GM18868 (cell line): ENCODE data around the gene AMIGO1.
"Not testable (repeated sequence)": the region's sequence is repeated elsewhere in the genome, so short reads cannot be mapped to it uniquely, and the experiment has no call there.

Experiments used
- ATAC-seq: cut with Tn5 transposase; IDR thresholded peaks from one replicate; pipeline ENCODE4 v1.9.1; 2021; ENCODE audit warnings: mild to moderate bottlenecking, moderate library complexity; ENCODE audit not compliant: unreplicated experiment

AMIGO1 gene

DNA sequence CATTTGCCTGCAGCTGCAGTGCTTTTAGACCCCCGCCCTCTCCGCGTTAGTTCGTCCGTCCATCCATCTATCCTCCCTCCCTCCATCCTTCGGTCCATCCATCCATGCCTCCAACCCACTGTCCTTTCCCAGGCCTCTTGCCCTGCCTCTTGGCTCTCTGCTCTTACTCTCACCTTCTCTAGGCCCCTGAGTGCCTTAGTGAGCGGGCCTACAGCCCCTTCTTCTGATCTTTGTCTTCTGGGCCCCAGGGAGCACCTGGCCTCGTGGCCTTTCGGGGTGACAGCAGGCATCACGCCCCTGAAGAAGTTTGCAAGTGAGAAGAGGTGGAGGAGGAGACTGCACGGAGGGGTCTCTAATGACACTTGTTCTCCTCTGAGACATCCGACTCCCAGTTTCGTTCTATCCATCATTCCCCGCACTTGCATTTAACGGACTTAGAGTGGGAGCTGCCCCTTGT is 25.0 kb downstream of the AMIGO1 start:
- no peak for ATAC-seq

DNA sequence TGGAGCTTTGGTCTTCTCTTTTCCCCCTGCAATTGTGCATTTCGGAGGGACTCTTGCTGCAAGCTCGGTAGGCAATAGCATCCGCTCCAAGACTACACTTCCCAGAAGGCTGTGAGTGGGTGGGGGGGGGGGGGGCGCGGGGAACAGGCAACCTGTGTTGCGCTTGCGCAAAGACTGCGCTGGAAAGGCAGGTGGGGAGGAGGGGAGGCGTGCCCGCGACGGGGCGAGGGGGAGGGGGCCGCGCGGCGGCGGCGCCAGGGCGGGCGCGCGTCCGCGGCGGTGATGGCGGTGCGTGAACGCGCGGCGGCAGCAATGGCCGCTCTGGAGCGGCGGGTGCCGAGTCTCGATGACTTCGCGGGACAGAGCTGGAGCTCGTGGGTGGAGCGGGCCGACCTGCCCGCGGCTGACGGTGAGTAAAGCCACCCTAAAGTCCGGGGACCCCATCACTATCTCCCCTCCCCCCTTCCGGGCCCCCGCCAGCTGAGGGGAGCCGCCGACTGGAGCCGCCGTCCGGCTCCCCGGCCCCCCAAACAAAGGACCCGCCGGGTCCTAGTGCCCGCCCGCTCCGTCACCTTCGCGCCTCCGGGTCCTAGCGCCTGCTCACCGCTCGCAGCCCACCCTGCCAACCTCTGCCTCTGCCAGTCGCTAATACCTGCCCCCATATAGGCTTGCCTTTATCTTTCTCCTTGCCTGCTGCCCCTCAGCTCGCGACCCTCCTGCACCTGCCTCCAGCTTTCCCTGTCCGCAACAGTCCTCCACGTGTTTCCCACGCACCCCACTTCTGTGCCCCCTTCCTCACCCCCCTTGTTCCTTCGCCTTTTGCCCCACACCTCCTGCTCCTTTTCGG is 25.6 kb downstream of the AMIGO1 start, which contains the start of gene ATXN7L2:
Gene ATXN7L2 (plus strand): TSS at position 234 of the 847 bp plus-strand sequence. CDS start 49 bp downstream, at position 283.
- peak; percentile 81 for ATAC-seq

DNA sequence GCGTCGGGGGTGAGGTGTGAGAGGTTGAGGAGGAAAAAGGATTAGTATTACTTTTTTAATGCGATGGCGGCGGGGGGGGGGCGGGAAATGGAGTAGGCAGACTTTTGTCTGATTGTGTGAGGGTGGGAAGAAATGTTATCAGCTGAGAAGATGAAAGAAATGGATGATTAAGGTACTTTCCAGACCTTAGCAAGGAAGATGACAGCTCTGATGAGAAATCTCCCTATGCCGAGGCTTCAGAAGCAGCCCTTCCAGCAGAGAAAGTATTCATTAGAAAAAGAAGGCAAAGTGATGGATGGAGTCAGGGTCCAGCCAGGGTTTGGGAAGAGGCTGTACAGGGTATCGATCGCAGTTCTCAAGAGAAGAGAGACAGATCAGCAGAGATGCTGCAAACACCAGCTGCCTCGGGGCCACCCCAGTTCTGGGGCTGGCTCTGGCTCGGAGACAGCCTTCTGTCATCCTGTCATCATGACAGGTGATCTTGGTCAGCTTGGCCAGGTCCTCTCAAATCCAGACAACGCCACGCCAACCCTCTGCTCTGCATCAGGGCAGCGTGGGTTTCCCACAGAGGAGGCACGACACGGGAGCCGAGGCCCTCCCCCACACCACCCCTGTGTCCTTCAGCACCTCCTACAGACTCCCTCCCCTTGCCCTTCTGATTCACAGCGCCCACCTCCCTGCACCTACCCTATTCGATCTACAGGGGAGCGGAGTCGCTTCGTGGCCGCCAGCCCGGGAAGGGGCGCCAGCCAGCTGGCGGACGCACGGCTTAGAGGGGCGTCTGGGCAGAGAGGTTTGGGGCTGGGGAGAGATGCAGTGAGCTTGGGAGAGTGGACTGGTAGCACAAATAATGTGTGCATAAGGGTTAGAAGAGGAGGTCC is 26.5 kb downstream of the AMIGO1 start:
- peak; percentile 26 for ATAC-seq

DNA sequence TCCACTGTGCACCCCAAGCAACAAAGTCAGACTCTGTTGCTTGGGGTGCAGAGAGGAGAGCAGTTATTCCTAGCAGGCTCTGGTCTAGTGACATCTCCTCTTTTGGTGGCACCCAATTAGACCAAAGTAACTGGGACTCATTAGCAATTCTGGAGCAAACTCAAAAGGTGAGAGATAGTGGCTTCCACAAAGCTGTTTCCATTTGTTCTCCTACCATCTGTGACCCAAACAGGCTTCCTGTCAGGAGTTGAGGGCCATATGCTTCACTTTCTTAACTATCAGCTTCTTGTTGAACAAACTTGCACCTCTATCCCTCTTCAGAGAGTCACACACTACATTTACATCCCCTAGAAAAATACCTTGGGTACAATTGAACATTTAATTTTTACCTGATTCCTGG is 27.3 kb downstream of the AMIGO1 start:
- ATAC-seq = no peak

DNA sequence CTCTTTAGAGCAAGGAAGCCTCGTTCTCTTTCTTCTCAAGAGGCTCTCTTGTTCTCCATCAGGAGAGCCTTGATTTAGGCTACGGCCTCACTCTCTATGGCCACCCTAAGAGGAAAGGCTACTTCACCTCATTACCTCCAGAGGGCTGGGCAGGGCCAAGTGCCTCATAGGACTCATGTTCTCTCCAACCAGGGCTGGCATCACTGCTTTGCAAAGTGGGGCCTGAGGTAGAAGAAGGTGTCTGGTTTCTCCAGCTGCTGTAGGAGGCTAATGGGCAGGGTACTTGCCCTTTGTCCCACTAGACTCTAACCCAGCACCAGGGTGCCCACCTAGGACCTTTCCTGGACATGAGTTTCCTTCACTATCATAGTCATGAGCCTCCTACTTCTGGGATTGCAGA is 27.9 kb downstream of the AMIGO1 start:
- ATAC-seq = no peak

DNA sequence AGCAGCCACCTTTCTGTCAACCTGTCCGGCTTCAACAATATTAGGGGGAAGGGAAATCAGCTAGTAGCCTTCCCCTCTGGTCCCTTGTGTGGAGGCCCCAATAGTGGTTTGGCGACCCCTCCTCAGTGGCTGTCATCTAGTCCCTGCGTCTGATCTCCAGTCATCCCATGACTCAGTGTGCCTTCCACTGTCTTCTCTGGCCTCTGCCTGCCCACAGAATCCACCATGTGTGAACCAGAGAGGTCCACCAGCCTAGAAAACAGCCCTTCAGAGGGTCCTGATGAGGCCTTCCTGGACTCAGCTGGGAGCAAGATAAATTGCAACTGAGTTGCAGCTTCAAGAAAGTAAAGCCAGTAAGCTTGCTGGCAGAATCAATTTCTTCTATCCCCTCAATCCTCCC is 29.6 kb downstream of the AMIGO1 start:
- ATAC-seq = no peak

DNA sequence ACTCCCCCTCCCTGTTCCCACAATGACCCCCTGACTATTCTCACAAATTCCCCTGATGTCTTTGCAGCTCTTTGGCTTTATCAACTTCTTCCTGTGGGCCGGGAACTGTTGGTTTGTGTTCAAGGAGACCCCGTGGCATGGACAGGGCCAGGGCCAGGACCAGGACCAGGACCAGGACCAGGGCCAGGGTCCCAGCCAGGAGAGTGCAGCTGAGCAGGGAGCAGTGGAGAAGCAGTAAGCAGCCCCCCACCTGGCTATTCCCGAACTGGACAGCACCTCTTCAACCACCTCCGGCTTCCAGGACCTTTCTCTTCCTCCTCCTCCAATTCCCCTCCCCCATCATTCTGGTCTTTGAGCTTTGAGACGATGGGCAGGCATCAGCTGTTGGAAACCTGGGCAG is 30.2 kb downstream of the AMIGO1 start:
- ATAC-seq = no peak

DNA sequence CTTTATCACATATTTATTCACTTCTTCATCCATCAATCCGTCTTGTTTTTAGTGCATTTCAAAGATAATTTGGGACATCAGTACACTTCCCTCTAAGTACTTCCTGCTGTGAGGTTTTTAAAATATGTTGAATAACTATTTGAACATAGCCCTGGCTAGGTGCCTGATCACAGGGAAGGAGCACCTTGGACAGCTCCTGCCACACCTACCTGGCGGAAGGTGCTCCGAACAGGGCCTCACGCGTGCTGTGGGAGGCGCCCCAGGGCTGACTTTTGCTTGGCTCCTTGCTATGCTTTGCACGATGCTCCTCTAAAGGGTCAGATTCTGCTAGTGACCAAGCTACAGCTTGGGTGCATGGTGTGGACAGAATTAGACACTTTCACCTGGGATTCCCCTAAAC is 30.7 kb downstream of the AMIGO1 start:
- ATAC-seq = no peak

DNA sequence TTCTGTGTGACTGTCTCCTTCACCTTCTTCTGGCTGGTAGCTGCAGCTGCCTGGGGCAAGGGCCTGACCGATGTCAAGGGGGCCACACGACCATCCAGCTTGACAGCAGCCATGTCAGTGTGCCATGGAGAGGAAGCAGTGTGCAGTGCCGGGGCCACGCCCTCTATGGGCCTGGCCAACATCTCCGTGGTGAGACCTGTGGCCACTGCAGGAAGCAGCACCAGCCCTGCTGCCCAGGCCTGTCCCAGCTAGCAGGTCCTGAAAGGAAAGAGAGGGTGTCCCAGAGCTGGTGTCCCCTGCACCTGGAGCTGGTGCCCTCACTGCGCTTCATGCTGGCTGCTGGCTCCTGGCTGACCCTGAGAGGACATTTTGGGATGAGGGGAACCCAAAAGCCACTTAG is 31.7 kb downstream of the AMIGO1 start:
- no peak for ATAC-seq

DNA sequence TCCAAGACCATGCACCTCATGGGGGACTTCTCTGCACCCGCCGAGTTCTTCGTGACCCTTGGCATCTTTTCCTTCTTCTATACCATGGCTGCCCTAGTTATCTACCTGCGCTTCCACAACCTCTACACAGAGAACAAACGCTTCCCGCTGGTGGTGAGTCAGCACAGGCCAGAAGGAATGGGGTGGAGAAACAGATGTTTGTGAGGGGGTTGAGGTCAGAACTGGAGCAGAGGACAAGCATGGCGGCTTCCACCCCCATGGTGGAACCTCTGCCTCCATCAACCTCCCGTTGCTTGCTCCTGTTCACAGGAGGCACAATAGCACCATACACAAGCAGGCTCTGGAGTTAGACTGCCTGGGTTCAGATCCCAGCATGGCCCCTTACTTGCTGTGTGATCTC is 32.7 kb downstream of the AMIGO1 start:
- ATAC-seq = no peak

DNA sequence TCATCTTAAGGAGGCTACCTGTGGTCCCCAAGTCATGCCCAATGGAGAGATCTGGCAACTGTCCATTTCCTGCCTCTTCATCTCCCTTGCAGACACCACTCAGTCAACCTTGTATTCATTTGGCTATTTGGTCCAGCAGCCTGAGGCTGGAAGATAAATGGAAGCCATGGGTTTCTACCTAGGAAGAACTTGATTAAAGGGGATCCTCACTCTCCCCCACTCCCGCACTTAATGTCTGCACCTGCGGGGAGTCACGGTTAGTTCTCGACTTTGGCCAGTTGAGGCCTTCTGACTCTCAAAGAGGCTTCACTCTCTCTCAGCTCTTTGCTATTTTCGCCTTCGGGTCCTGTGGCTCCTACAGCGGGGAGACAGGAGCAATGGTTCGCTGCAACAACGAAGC is 34.3 kb downstream of the AMIGO1 start:
- no peak for ATAC-seq

DNA sequence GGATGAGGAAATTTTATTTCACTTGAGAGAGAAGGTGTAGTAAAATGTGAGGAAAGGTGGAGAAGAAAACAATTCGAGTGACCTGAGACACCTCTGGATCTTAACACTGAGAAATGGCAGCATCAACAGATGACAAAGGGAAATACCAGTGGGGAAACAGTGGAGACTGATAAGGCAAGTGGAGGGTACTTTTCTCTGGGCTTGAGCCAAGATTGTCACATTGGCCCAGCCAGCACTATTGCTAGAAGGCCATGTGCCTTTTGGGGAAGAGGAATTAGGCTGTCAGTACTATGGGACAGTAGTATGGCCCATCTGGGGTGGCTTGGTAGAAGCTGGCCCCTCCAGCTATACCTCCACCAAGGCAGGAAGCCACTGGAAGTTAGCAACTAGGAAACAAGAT is 34.8 kb downstream of the AMIGO1 start:
- no peak for ATAC-seq

DNA sequence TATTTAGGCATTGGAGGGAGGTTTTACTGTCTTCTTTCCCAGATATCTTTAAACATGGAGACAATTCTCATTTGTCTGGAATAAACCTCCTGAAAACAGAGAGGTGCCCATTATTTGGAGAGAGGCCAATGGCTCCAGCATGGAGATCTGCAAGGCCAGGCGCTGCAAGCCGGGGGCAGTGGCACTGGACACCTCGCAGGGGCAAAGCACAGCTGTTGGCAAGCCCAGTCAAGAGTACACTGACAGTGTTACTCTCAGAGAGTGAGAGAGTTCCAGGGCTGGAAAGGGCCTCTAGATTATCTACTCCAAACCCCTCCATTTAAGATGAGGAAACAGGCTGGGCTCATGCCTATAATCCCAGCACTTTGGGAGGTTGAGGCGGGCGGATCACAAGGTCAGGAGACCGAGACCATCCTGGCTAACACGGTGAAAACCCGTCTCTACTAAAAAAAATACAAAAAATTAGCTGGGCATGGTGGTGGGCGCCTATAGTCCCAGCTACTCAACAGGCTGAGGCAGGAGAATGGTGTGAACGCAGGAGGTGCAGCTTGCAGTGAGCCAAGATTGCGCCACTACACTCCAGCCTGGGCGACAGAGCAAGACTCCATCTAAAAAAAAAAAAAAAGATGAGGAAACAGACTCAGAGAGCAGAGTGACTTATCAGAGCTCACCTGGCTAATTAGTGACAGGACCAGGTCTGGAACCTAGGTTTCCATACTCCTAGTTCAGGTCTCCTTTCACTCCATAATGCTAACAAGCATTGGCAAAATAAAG is 36.1 kb downstream of the AMIGO1 start:
- not testable (repeated sequence) for ATAC-seq

DNA sequence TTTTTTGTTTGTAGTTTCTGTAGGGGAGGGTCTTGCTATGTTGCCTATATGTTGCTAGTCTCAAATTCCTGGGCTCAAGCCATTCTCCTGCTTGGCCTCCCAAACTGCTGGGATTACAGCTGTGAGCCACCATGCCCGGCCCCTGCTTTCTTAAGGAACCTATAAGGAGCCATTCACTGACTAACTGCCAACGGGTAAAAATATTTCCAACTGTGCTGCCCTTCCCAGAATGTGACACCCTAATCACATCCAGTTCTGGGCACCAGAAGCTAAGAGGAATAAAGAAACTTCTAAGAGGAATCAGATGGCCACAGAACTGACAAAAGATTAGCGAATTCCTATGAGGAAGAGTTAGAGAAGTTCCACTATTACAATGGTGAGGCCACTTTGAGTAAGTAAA is 36.7 kb downstream of the AMIGO1 start:
- no peak for ATAC-seq

DNA sequence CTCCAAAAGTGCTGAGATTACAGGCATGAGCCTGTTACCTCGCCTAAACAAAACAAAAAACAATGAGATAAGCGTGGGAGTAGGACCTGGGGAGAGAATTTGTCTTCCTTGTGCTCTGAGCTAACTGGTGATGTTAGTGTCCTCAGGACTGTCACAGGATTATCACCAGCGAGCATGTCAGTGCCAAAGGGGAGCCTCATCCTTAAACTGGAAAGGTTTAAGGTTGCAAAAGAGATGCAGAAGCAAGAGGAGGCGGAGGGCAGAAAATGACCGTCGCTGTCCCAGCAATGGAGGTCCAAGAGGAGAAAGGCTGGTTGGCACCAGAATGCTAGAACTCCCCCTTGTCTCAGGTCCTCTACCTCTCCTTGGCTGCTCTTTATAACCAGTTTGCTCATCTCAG is 39.3 kb downstream of the AMIGO1 start:
- no peak for ATAC-seq

DNA sequence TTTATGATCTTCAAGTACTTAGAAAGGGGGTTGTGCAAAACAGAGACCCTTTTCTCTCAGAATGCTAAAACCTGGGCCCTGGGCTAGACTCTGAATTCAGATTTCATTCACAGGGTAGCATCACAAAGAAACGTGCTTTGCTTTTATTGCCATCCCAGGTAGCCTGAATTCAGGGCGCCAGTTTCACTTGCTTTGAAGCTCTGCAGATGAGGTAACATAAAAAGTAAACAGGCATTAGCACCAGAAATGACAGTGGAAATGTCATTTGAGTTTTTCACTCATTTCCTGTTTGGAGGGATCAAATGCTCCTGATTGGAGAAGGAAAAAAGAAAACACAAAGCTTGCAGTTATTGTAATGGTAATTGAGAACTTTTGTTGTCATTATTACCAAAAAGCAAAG is 40.6 kb downstream of the AMIGO1 start:
- ATAC-seq = no peak

DNA sequence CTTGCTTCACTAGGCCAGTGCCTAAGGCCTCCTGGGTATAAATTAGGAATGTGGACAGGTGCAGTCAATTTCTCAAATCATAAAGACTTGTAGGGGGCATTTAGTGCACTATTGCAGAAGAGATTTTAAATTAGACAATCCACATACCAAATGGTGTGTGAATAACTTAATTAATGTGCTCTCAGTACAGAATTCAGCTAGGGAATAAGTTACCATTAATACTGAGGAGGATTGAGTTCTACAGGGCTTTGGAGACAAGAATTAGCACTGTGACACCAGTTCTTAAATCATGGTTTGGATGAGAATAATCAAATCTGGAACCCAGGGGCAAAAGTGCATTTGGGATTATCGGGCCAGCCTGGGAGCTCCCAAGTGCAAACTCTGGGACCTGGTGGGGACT is 41.5 kb downstream of the AMIGO1 start:
- ATAC-seq = no peak

DNA sequence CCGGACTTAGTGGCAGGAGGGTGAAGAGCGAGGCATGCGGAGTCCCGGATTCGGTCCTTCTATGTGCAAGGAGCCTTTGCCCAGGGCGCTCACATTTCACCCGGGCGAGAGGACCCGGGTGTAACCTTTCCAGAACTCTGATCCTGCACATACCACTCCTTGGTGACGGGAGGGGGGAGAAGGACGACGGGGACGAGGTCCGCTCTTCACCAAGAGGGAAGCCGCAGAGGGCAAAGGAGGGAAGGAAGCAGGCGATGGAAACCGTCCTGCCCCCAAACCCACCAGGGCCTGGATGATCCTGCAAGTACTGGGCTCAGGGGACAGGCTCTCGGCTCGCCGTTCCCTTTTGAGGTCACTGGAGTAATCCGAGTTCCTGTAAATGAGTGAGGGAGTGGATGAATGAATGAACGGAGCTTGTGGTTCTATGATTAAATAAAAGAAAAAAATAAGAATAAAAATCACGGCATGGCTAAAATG is 42.2 kb downstream of the AMIGO1 start:
- no peak for ATAC-seq

DNA sequence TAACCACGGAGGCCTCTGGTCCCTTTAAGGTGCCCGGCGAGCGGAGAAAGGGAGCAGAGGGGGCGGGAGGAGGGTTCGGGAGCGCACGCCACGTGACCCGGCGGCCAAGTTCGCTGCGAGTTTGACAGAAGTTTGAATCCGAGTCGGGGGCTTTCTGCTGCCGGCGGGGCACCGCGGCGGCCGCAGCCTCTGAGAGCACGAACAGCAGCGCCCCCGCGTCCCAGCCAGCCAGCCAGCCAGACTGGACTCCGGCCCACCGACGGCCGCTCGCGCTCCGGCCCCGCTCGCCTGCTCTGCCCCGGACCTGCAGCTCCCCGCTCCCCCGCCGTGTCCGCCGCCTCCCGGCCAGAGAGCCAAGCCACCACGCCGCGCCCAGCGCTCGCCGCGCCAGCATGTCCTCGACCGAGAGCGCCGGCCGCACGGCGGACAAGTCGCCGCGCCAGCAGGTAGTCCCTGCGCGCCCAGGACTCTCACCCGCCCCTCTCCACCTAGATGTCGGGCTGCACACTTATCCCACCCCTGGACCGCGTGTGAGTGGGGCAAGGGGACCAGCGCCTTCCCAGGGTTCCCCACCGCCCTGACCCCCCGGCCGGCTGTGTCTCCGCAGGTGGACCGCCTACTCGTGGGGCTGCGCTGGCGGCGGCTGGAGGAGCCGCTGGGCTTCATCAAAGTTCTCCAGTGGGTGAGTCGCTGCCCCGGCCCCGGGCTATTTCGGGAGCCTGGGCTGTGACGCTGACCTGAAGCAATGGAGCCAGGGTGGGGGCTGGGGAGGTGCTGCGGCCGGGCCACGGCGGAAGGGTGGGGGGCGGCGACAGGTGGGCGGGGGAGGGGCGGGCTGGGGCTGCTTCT is 42.9 kb downstream of the AMIGO1 start, which contains the start of gene SYPL2:
Gene SYPL2 (plus strand): TSS at position 95 of the 849 bp plus-strand sequence. CDS start 298 bp downstream, at position 393.
- ATAC-seq = no peak

DNA sequence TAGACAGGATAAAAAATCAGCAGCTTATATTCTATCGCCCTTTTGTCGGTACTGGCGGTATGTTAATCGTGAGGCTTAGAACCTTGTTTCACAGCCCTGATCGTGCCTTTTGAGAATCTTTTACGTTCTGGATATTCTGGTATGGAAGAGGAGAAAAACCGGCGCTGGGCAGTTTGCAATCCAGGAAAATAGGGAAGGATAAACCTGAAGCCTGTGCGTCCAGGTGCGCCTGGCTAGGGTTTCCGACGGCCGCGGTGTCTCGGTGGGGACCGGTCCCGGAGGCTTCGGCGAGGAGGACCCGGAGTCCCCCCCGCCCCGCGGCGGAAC is 43.4 kb downstream of the AMIGO1 start:
- no peak for ATAC-seq
